Measurements from ENCODE around the gene KRTAP17-1.
A peak's percentile ranks its signal among the peaks of the same experiment; 100 is the strongest.

KRTAP17-1 gene

DNA sequence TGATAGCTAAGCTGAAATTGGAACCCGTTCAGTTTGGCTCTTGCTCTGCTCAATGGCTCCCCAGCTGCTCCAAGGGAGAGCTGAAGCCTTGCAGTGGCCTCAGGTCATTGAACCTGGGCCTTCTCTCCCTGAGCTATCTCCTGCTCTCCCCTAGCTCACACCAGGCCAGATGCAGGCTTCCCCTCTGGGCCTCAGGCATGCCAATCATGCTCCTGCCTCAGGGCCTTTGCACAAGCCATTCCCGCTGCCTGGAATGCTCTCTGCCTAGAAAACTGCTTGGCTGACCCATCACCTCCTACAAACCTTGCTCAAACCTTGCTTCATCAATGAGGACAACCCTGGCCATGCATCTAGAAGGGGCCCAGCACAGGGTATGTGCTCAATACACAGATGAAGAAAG is 16.7 kb upstream of the KRTAP17-1 start:
- DNase-seq, result no peak

DNA sequence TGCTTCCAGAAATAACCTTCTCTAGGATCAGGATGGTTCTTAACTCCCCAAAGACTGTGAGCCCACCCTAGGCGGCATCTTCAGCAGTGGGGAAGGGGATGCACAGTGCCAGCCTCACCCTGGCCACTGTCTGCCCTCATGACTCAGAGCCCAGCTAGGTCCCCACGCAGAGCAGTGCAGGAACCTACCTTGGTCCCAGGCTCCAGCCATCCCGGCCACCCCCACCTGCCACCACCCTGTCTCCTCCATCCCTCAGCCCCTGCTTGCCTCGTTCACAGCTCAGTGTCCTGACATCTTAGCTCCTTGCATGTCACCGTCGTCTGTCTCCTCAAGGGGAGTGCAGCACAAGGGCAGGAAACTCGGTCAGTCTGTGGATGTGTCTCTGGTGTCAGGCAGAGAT is 16.1 kb upstream of the KRTAP17-1 start:
- DNase-seq, result no peak

DNA sequence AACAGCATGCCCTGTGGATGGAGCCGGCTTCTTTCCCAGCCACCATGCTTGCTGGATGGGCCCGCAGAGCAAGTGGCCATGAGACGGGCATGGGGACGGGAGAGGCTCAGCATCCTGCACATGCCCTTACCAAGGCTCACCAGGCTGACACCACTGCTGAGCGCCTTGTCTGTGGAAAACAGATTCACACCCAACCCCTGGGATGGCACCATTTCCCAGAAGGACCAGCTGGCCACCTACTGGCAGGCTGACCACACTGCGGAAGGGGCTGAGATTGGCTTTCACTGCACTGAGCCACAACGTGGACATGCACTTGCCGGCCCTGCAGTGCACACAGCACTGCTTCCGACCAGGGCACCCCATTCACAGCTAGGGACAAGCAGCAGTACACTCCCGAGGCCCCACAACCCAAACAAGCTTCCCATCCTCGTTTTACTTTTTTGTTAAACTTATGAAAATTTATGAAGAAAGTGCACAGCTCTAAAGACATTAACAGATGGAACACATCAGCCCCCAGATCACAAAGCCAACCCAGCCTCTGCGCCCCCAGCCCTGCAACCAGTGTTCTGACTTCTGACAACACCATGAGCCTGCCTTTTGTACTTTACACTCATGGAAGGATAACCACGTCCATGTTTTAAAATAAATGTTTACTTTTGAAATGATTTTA is 13.9 kb upstream of the KRTAP17-1 start:
- no peak for DNase-seq

DNA sequence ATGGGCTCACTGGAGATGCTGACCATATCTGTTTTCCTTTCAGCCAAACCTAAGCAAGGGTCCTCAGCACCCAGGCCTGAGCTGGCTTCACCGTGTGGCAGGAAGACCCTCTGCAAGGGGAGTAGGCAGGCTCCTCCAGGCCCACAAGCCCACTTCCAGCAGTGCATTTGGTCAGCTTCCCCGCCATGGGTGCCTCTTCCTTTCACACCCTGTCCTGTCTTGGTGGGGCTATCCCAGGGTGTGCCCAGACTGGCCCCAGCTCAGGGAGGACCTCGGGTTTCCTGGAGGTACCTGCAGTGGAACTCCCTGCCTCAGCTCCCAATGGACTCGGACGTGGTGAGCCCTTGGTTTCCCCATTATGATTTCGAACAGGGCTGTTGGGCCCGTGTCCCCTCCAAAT is 12.7 kb upstream of the KRTAP17-1 start:
- DNase-seq, result no peak

DNA sequence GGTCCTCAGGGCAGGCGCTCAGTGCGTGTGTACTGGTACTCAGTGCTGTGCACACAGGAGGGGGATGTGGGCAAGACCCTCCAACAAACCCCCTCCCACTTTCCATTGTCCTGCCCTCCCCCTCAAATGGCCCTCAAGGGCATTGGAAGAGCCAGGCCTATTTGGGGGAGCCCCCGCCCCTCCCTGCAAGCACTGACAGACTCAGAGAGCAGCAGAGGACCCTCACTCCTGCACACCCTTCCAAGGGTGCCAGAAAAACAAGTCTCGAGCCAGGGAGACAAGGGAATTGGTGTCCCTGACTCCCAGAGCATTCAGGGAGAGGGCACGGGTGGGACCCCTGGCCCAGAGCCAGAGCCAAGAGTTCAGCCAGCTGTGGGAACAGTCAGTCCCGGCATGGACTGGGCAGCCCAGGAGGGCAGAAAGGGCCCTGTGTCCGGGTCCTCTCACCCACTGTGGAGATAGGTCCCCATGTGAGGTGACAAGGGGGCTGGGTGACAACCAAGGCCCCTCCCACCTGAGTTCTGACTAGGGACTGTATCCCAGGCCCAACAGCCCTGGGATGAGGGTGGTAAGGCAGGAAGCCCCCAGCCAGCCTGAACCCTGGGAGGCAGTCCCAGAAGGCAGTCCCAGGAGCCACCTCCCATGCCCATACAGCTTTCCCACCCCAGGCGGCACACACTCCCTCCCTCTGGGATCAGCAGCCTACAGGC is 12.1 kb upstream of the KRTAP17-1 start:
- DNase-seq, result no peak

DNA sequence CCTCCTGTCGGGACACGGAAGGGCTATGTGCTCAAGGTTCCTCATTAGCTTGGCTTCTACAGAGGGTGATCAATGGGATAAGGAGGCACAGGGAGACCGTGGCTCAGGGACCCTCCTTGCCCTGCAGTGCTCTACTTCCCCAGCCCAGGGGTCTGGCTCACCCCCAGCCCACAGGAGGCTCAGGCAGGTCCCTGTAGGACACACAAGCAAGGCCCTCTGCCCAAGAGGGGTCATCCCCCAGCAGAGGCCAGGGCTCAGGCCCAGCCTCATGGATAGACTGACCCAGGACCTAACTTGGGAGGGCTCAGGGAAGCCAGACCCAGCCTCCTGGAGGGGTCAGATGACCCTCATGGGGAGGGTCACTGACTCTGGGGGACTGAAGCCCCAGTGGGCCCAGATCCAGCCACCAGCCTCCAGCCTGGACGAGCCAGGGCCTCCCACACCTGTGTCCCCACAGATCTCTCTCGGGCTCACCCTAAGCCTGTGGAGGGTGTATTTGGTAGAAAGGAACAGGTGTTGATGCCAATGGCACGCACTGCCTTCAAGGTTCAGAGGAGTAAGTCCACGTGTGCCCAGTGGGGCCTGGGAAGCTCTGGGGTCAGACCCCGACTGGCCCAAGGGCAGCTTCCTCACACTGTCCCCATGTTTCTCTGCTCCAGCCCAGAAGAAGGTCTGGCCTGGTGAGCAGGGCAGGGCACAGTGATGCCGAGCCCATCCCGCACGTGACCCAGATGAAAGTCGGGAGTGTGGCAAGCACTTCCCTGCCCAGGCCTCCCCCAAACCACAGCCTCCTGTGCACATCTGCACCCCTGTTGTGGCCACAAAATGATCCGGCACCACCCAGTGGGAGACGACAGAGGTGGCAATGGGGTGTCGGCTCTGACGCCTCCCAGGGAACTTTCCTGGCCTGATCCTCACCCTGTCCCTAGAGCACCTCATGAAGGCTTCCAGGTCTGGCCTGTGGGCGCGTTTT is 10.9 kb upstream of the KRTAP17-1 start:
- DNase-seq, result peak; percentile 42

DNA sequence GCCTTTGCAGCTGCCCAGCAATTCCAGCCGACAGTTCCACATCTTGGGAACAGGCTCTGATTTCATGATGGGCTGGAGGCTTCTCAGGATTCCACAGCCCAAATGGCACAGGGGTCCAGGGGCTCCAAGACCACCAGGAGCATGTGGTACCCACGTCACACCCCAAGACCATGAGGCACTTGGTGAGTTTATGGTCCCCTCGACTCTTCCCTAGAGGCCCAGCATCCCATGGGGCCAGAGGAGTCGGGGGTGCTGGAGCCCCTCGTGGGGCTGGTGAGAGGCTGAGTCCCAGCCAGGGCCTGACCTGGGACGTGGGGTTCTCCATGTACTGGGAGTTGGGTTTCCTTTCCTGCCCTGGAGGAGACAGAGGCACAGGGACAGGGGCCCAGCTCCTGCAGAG is 10.1 kb upstream of the KRTAP17-1 start:
- DNase-seq, result no peak

DNA sequence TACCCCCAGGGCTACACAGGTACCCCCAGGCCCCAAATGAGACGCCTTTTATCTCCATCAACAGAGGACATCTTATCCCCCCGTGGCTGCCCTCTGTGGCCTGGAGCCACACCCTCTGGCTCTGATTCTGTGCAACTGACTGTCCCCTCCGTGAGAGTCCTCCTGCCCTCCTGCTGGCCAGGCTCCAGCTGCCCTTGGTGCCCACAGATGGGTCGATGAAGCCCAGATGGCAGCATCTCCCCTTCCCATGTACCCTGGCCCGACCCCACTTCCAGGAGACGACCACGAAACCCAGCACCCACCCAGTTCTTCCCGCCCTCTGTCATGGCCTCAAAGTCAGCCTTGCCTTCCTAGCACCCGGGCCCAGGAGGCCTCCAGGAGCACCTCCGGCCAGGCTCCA is 9.6 kb upstream of the KRTAP17-1 start:
- DNase-seq, result no peak

DNA sequence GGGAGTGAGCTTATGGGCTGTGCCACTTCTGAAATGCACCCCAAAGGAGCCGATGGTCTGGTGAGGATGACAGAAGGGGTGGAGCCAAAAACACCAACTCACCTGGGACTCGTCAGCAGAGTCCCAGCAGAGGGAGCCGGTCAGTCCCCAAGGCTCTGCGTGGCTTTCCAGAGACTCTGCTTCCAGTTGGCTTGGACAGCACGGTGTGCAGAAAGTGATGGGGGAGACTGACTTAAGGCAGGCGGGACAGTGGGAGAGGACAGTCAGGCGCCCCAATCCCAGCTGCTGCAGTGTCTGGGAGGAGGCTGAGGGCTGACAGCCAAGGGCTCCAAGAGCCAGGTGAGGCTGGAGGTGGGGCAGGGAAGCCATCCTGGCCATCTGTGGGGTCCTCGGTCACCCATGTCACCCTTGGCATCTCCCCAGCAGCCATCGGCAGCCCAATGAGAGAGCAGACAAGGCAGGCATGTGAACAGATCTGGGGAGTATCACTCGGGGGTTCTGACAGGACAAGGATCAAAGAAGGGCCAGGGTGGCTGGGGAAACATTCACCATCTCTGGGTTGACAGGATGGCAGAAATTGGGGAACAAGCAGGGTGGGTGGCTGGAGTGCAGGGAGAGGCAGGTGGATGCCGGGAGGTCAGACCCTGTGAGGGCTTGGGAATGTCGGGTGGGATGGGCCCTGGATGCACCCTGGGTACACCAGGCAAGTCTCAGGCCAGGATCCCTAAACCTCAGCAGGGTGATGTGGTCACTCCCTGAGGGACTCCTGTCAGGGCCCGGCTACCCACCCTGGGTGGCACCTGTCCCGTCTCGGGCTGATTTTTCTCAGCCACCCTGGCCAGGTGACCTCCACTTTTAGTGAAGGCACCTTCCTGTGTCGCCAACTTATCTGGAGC is 8.9 kb upstream of the KRTAP17-1 start:
- DNase-seq, result no peak

DNA sequence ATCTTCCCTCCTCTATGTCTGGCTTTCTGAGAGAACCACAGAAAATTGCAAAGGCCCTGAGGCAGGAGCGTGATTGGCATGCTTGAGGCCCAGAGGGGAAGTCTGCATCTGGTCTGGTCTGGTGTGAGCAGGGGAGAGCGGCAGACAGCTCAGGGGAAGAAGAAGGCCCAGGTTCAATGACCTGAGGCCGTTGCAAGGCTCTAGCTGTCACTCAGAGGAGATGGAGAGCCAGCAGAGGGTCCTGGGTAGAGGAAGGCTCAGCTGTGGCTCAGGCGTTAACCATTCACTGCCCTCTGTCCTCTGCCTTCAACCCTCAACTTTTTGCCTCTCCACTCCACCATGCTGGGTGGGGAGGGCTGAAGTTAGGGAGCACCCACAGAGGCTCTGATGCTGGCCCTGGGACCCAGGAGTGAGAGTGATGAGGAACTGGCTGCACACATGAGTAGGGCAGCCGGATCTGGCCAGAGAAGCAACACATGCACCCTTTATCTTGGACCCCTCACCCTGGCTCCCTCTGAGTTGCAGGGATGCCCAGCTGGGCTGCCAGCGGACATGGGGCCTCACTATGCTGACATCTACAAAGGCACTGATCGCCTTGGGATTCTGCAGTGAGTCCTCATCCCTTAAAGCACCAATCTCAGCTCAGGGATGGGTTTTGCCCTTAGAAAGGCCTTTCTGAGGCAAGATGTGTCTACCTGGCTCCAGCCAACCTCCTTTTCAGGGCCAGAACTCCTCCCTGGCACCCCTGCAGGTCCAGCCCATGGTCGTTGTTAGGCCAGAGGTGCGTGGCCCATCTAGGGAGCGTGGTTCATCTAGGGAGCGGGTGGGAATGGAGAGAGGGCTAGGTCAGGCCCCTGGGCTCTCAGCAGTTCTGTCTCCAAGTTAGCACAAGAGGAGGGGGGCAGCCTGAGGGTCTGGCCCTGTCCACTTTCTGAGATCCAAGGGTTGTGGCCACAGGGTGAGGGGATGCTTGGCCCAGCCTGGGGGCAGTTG is 7.7 kb upstream of the KRTAP17-1 start:
- DNase-seq, result no peak

DNA sequence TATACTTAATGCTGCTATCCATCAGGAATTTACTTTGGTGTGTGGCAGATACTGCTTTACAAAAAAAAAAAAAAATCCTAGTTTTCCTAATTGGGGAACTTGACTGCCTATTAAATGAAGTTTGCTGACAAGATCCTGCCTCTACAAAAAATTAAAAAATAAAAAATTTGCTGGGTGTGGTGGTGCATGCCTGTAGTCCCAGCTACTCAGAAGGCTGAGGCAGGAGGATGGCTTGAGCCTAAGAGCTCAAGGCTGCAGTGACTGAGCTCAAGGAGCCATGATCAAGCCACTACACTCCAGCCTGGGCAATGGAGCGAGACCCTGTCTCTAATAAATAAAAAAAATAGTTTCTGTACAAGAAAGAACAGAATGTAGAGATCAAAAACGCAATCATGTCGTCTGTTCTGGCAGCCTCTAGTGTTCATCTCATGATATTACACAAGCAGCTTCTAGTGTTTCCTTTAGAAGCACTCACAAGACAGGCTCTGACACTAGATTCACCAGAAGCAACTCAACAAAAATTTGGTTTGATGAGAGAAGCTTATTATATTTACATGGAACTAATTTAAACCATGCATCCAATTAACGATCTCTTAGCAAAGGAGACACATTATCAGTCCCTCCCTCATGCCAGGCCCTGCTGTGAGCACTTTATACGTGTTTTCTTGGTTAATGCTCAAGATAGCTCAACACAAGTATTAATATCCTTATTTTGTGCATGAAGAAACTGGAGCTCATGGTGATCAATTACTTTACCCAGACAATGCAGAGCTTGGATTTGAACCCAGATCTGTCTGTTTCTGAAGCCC is 6.8 kb upstream of the KRTAP17-1 start:
- no peak for DNase-seq

DNA sequence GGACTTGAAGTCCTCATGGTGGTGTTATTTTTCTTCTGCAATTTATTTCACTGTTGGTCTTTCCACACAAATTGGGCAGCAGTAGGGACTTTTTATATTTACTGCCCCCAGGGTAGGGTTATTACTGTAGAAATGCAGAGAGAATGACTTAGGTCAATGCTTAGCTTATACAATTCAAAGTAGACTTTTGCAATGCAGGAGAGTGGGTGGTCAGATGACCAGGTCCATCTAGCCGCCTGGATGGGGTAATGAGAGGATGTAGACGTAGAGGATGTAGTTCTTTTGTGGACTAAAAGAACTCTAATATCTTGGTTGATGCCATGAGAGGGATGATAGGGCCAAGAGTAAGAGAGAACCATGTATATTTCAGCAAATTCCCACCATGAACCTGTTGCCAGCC is 2.7 kb upstream of the KRTAP17-1 start:
- DNase-seq, result no peak

DNA sequence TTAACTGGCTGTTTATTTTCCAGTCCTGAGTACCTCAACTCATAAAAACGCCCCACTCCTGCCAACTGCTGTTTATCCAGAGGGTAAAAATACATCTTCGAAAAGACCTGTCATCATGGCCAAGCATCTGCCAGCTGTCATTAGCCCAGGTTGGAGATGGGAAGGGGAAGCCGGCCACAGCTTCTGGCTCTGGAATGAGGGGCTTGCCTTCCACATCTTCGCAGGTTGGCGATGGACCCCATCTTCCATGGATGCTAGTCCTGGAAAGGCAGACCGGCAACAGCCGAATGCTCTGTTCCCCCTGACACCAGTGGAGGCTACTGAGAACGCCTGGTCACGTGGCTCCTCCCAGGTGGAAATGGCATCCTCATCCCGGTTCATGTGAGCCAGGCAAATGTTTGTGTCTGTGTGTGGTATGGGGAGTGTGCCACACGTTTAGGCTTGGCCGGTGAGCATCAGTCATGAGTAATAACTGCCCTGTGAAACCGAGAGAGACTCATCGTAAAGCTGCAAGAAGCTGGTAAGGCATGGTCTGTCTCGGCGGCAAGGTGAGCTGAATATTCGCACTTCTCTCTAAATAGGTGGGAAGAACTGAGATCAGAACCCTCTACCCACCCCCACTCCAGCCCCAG is 420 bp upstream of the KRTAP17-1 start:
- no peak for DNase-seq

DNA sequence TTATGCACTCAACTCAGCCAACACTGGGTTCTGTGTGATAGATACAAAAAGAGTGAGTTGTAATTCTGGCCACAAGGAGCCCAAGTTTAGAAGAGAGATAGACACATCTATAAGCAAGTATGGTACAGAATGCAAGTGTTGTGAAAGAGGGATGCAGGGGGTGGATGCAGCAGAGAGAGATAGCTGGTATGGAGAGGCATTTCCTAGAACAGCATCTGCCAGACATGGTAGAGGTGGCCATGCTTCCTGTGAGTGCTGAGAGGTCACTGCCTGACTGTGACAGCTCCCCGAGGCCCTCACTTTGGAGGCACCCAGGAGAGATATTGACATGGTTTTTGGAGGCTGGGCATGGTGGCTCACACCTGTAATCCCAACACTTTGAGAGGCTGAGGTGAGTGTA is 4.4 kb downstream of the KRTAP17-1 start:
- DNase-seq, result no peak

DNA sequence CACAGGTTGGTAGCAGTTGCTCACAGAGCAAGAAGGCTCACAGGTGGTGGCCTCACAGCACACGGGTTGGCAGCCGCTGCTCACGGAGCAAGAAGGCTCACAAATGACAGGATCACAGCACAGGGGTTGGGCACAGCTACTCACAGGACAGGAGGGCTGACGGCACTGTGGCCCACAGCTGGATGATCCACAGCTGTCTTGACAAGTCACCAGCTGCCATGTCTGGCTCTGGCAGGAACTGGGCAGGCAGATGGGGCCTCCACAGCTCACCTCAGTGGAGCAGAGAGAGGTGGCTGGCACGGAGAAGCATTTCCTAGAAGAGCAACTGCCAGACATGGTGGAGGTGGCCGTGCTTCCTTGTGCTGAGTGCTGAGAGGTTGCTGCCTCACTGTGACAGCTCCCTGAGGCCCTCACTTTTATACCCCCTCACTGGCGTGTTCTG is 6.6 kb downstream of the KRTAP17-1 start, which contains the start of gene KRTAP16-1:
Gene KRTAP16-1, minus strand, starts transcription at position 392 of the 442 bp plus-strand sequence. Its CDS starts 56 bp downstream, at position 336.
- peak; percentile 38 for DNase-seq

DNA sequence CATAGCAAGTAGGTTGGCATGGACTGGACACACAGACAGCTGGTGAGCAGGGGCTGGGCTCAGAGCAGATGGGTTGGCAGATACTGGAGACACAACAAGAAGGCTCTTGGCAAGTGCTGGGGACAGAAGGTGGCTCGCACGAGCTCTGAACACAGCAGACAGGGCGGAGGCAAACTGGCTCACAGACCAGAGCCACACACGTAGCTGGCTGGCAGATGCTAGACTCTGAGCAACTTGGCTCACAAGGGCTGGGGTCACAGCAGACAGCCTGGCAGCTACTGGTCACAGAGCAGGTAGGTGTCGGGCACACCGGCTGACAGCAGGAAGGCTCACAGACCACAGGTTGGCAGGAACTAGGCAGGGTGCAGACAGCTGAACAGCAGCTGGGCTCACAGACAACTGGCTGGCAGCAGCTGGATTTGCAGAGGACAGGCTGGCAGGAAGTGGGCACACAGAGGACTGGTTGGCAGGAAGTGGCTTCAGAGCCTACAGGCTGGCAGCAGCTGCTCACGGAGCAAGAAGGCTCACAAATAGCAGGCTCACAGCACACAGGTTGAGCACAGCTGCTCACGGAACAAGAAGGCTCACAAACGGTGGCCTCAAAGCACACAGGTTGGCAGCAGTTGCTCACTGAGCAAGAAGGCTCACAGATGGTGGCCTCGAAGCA is 7.1 kb downstream of the KRTAP17-1 start:
- peak; percentile 69 for DNase-seq

DNA sequence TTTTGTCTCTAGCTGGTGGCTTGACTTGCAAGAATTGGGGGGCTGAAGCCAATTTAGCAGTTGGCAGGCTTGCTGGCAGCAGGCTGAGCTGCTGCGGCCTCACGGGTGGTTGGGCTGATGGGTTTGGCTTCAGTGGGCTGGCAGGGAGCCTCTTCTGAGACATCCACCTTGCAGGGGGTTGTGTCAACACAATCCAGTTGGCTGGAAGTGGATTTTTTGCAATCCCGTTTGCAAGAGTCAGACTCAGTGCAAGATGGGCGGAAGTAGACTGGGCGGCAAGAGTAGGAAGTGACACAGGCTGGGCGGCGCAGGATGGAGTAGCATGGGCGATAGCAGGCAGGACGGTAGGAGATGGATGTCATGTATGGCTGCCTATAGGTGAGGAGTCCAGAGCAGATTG is 7.9 kb downstream of the KRTAP17-1 start:
- no peak for DNase-seq

DNA sequence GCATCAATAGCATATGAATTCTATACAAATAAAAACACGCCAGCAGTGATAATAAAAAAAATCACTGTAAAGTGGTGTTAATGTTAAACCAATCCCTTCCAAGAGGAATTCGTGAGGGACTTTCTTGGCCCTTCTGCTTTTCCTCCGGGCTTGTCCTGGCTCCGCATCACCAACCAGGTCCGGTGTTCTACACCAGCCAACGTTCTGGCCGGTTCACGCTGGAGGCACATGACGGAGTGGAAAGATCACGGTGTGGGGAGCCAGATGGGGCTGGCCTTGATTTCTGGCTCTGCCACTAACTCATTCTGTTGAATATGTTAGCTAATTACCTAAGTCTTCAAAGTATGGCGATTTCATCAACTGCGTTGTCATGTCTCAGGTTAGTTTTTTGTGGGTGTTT is 11.4 kb downstream of the KRTAP17-1 start:
- DNase-seq, result no peak

DNA sequence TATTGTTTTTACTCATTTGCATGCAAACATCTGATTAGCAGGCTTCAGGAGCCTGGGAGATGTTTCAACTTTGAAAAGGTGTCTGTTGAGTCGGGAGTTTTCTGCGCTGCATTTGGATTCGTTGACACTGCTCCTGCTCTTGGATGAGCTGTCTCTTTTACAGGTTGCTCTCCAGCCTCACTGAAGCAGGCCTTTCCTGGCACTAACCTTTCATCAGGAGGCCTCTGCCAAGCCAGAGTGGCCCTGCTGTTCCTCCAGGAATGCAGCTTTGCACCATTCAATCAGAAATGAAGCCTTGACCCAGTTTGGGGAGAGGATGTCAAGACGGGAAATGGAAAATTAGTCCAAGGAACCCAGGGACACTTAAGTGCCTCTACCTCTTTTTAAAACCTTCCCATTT is 12.5 kb downstream of the KRTAP17-1 start:
- no peak for DNase-seq

Data from T-helper 9 cell (primary cell).